Fibroblast of lung (primary cell): Measurements from ENCODE around the gene NUP93. TPM values are rescaled to one million over a fixed set of nuclear protein-coding genes. Genes with fewer than 3 reads are reported as not detected.

Source experiments
- DNase-seq, 2 donors: peaks; one replicate each; pipeline versions ENCODE4 v3.0.0 to v3.0.0-alpha.2; 2010; ENCODE audit warnings: low read depth in 2 of 2
- H2AFZ ChIP-seq: 2 replicates; pipeline ENCODE4 v1.5.1; 2012; ENCODE audit warnings: low read length, control low read depth, inconsistent platforms
- H3K27ac ChIP-seq: 2 replicates; pipeline ENCODE4 v1.5.1; 2011; ENCODE audit warnings: low read length, control low read depth; ENCODE audit not compliant: insufficient read depth
- H3K27me3 ChIP-seq: 2 replicates; pipeline ENCODE4 v1.5.1; 2011; ENCODE audit warnings: mild to moderate bottlenecking, low read length; ENCODE audit not compliant: control insufficient read depth, insufficient read depth
- H3K36me3 ChIP-seq: 2 replicates; pipeline ENCODE4 v1.5.1; 2011; ENCODE audit warnings: low read length; ENCODE audit not compliant: control insufficient read depth, insufficient read depth
- H3K4me1 ChIP-seq: 2 replicates; pipeline ENCODE4 v1.5.1; 2011; ENCODE audit warnings: low read length; ENCODE audit not compliant: control insufficient read depth, insufficient read depth; ENCODE audit errors: extremely low read depth
- H3K4me2 ChIP-seq: 2 replicates; pipeline ENCODE4 v1.5.1; 2011; ENCODE audit warnings: low read length, control low read depth; ENCODE audit not compliant: insufficient read depth; ENCODE audit errors: extremely low read depth
- H3K4me3 ChIP-seq, 4 experiments: fragments of 200-600 bp in 1 of 4; sonication (generic) in 1 of 4; replicated peaks in 1 of 4; 2 replicates each; pipeline ENCODE4 v1.5.1; 2011 to 2016; ENCODE audit warnings: low read length in 4 of 4, low read depth in 3 of 4, mild to moderate bottlenecking in 3 of 4, control low read depth in 2 of 4, inconsistent platforms in 1 of 4, mixed read lengths in 1 of 4; ENCODE audit not compliant: insufficient read depth in 1 of 4; ENCODE audit errors: control extremely low read depth in 1 of 4
- H3K79me2 ChIP-seq: 2 replicates; pipeline ENCODE4 v1.5.1; 2012; ENCODE audit warnings: mild to moderate bottlenecking, low read length, inconsistent platforms; ENCODE audit not compliant: control insufficient read depth, insufficient read depth
- H3K9ac ChIP-seq: 2 replicates; pipeline ENCODE4 v1.5.1; 2011; ENCODE audit warnings: mild to moderate bottlenecking, low read length, control low read depth; ENCODE audit not compliant: insufficient read depth
- H3K9me3 ChIP-seq: 2 replicates; pipeline ENCODE4 v1.5.1; 2012; ENCODE audit warnings: low read depth, low read length; ENCODE audit not compliant: control insufficient read depth, insufficient read depth
- H4K20me1 ChIP-seq: 2 replicates; pipeline ENCODE4 v1.5.1; 2011; ENCODE audit warnings: low read length; ENCODE audit not compliant: control insufficient read depth, insufficient read depth; ENCODE audit errors: extremely low read depth
- EZH2 ChIP-seq: IDR thresholded peaks from 2 replicates; pipeline ENCODE4 v1.5.1; 2012; ENCODE audit warnings: low read length, control low read depth, mild to moderate bottlenecking; ENCODE audit errors: missing control alignments
- polyA plus RNA-seq, 2 donors: library from polyadenylated mRNA; depleted of rRNA in 1 of 2; stranded (reverse) in 1 of 2; unstranded in 1 of 2; fragments of >200 nt; gene quantifications; 2 replicates each; pipeline ENCODE4 v1.2.1, GENCODE V29; 2011 to 2012; ENCODE audit warnings: missing spikeins in 1 of 2
- total RNA-seq: library from RNA; depleted of rRNA; stranded (reverse); fragments of >200 nt; gene quantifications from 2 replicates; pipeline ENCODE4 v1.2.1, GENCODE V29; 2014
- TF ChIP-seq, protein P1 (sequence below), 2 donors: IDR thresholded peaks in 1 of 2; conservative IDR thresholded peaks in 1 of 2; 1 replicate in 1 of 2; 2 replicates in 1 of 2; pipeline ENCODE4 v1.5.1; 2011 to 2012; ENCODE audit warnings: low read length in 2 of 2, control low read depth in 1 of 2, inconsistent platforms in 1 of 2, low read depth in 1 of 2, mild to moderate bottlenecking in 1 of 2

Gene NUP93
- total and polyA plus RNA-seq, 2 donors (not counting 1 experiment from before 2014, with no cell fraction given) = 37.6 to 42.9 TPM

DNA sequence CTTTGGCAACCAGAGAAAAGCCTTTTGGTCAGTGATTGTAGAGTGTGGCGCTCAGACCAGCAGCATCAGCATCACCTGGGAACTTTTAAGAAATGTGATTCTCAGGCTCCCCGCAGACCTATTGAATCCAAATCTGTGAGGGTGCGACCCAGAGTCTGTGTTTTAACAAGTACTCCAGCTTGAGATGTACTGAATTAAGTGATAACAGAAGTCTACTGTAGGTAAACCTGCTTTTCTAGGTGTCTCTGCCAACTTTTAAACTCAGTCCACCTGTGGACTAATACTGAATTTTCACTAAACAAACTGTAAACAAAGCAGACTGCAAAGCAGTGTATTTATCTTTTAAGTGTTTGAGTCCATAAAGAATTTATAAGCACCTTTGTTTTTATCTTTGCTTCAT, 43.6 kb downstream of the NUP93 start:
- Histone ChIP-seq H3K4me1 (no peaks in the 10 kb centered on the region), H2AFZ (no peak overlapping the region), H4K20me1 (no peaks in the 10 kb centered on the region), H3K79me2 (no peaks in the 10 kb centered on the region), H3K9ac (no peak overlapping the region), H3K27ac (no peak overlapping the region), H3K4me3 (no peak overlapping the region), H3K27me3 (no peaks in the 10 kb centered on the region), H3K36me3 (no peaks in the 10 kb centered on the region), H3K9me3 (no peaks in the 10 kb centered on the region), H3K4me2 (no peak overlapping the region)
- TF ChIP-seq, protein P1, sequence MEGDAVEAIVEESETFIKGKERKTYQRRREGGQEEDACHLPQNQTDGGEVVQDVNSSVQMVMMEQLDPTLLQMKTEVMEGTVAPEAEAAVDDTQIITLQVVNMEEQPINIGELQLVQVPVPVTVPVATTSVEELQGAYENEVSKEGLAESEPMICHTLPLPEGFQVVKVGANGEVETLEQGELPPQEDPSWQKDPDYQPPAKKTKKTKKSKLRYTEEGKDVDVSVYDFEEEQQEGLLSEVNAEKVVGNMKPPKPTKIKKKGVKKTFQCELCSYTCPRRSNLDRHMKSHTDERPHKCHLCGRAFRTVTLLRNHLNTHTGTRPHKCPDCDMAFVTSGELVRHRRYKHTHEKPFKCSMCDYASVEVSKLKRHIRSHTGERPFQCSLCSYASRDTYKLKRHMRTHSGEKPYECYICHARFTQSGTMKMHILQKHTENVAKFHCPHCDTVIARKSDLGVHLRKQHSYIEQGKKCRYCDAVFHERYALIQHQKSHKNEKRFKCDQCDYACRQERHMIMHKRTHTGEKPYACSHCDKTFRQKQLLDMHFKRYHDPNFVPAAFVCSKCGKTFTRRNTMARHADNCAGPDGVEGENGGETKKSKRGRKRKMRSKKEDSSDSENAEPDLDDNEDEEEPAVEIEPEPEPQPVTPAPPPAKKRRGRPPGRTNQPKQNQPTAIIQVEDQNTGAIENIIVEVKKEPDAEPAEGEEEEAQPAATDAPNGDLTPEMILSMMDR (conservative IDR thresholded peaks at IDR 0.05 in 1 of 2, IDR thresholded peaks at IDR 0.05 in 1 of 2; ENCODE audit: low read depth in 1 of 2, low read length in 2 of 2) = no peak
- TF ChIP-seq EZH2 = no peak
- DNase-seq = no peak

DNA sequence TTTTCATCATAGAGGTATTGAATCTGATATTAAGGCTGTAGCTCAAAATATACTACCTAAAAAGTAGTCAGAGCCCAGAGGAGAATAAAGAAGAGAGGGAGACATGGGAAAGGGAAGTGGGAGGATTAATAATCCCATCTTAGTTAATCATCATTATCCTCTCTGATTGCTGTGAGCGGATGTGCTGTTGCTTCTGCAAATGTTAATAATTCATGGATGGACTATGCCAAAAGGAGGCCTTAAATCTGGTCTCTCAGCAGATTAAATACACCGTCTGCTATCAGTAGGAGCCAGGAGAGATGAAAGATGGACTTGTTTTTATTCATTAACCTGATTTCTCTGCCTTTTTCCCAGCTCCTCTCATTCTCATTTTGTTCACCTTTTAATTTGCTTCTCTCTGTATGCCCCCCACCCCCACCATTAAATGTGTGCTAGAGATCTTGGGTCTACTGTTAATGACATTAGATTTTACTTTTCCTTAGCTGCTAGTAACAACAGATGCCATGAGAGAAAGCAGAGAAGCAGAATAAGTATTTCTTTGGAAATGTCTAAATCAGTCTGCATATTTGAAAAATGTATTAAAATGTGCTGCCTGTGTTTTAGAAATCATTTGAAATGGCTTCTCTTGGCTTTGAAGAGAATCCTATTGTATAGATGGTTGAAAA, 44.2 kb downstream of the NUP93 start:
- H3K36me3 ChIP-seq = no peaks in the 10 kb centered on the region
- H3K79me2 ChIP-seq = no peaks in the 10 kb centered on the region
- H3K9me3 ChIP-seq = no peaks in the 10 kb centered on the region
- H4K20me1 ChIP-seq = no peaks in the 10 kb centered on the region
- no peak overlapping the region for H3K4me3 ChIP-seq
- H3K4me1 ChIP-seq = no peaks in the 10 kb centered on the region
- no peak overlapping the region for H3K27ac ChIP-seq
- H3K27me3 ChIP-seq = no peaks in the 10 kb centered on the region
- no peak overlapping the region for H3K4me2 ChIP-seq
- no peak overlapping the region for H3K9ac ChIP-seq
- no peak overlapping the region for H2AFZ ChIP-seq
- DNase-seq = no peak
- no peak for TF ChIP-seq EZH2
- TF ChIP-seq, protein P1 (conservative IDR thresholded peaks at IDR 0.05 in 1 of 2, IDR thresholded peaks at IDR 0.05 in 1 of 2; ENCODE audit: low read depth in 1 of 2, low read length in 2 of 2) = no peak

DNA sequence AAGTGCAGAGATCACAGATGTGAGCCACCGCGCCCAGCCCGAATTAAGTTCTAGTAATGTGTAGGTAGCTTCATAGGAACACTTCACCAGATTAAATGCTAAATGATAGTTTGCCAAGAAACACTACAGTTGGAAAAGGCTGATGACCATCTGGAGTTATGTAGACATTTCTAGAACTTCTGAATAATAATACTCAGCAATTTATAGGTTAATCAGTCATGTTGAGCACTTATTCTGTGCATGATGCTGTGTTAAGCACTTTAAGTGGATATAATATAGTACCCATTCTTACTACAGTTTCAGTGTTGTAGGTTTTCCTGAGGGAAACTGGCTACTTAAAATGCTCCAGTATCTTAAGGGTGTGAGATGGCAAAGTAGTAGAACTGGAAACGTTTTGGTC, 45.2 kb downstream of the NUP93 start:
- Histone ChIP-seq H3K27me3 (no peaks in the 10 kb centered on the region), H3K4me2 (no peak overlapping the region), H2AFZ (no peak overlapping the region), H3K79me2 (no peaks in the 10 kb centered on the region), H3K9ac (no peak overlapping the region), H3K4me3 (no peak overlapping the region), H3K27ac (no peak overlapping the region), H4K20me1 (no peaks in the 10 kb centered on the region), H3K9me3 (no peaks in the 10 kb centered on the region), H3K4me1 (no peaks in the 10 kb centered on the region), H3K36me3 (no peaks in the 10 kb centered on the region)
- TF ChIP-seq EZH2 = no peak
- TF ChIP-seq, protein P1 (conservative IDR thresholded peaks at IDR 0.05 in 1 of 2, IDR thresholded peaks at IDR 0.05 in 1 of 2; ENCODE audit: low read depth in 1 of 2, low read length in 2 of 2) = no peak
- no peak for DNase-seq
